B cell (primary cell): Measurements from ENCODE around the gene VASN.

Source experiments
- CTCF ChIP-seq: fragments of 200-600 bp; IDR thresholded peaks from one replicate; pipeline ENCODE4 v1.8.0; 2022; ENCODE audit warnings: antibody characterized with exemption, mild to moderate bottlenecking
- EZH2 ChIP-seq: IDR thresholded peaks from 2 replicates; pipeline ENCODE4 v1.6.1; 2012; ENCODE audit warnings: borderline replicate concordance, low read depth, mild to moderate bottlenecking, moderate library complexity, low read length; ENCODE audit not compliant: insufficient read depth, poor library complexity, severe bottlenecking

GRCh38 chr16:4370570-4371356 lies 885 bp upstream of the VASN start:
- TF ChIP-seq CTCF: no peak
- no peak for TF ChIP-seq EZH2
